NT2/D1 (cell line): Measurements from ENCODE around the gene ZBTB8OS.

ENCODE experiments used
- SUZ12 ChIP-seq: IDR thresholded peaks from 2 replicates; pipeline ENCODE4 v1.6.1; 2011; ENCODE audit not compliant: insufficient read length, insufficient read depth; ENCODE audit errors: extremely low read depth
- YY1 ChIP-seq: IDR thresholded peaks from 2 replicates; pipeline ENCODE4 v1.6.1; 2011; ENCODE audit not compliant: insufficient read length, insufficient read depth
- ZNF274 ChIP-seq: IDR thresholded peaks from 2 replicates; pipeline ENCODE4 v1.6.1; 2011; ENCODE audit warnings: mild to moderate bottlenecking, low read depth, low read length

GRCh38 chr1:32636914-32637645 lies 13.3 kb downstream of the ZBTB8OS start:
- TF ChIP-seq ZNF274 (no peak), YY1 (no peak), SUZ12 (no peak)
